TTC549 (cell line): ENCODE measurements around the gene MECP2.

ENCODE experiments used
- FAIRE-seq: peaks from 2 replicates; lab custom pipeline; 2012; peaks lifted over from hg19 to GRCh38; lab: Jason Lieb, UNC

The MECP2 gene

DNA sequence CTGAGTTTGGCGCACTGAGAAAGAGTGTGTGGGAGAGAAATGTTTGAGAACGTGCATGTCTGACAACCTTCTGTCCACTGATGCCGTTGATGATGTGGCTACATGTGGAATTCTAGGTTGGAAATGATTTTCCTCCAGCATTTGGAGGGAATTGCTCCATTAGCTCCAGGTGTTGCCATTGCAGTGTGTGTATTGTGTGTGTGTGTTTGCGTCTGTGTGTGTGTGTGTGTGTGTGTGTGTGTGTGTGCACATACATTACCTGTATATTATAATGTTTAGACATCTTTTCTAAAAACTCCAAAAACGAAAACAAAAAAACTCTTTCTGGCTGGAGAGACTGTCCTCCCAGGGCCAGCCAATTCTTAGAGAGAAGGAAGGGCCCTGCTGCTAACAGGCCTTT lies 18.2 kb upstream of the MECP2 start:
- FAIRE-seq = no peak

- FAIRE-seq = no peak
These were observed 17.6 kb upstream of the MECP2 start for GRCh38 chrX:154115071-154115470.

DNA sequence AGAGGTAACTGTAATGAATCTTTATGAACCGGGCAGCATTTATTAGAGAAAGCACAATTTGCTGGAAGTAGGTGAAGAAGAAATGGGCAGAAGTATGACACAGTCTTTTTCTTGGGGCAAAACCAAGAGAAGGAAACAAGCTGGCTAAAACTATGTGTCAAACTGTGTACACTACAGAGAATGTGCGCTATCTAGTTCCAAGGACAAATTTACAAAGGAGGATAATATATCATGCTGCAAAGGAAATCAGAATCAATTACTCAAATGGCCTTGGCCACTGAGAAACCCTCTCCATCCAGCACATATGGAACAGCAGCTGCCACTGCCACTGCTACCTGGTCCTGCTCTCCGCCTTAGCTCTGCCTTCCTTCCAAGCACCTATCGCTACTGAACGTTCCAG lies 17.1 kb upstream of the MECP2 start:
- no peak for FAIRE-seq

DNA sequence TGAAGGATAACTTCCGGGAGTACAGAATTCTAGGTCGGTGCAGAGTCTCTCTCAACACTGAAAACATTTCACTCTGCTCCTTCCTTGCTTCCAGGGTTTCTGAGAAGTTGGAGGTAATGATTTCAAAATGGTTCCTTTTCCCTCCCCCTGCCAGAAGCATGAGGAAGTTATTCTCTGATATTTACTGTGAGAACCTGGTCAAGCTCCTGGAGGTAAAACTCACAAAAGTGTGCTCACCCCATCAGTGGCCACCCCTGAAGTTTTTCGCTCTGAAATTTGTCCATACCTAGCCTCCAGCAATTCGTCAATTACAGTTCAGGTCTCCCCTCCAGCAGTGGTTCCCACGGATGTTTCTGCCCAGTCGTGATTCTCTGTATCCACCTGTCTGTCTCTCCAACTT lies 16.2 kb upstream of the MECP2 start:
- FAIRE-seq = no peak

DNA sequence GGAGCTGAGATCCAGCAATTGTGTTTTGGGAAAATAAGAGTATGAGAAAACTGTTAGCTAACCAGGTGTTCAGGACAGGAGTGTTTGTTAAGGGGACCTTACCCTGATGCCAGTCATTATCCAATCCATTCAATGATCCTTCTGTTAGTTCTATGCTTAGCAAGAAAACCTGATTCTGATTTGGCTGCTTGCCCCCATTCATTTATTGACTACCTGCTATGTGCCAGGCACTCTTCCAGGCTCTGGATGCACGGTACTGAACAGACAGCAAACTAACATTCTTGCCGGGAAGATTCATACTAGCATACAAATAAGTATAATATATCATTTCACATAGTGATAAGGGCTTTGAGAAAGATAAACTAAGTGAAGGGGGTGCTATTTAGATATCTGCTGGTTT lies 1.0 kb upstream of the MECP2 start:
- FAIRE-seq = no peak

DNA sequence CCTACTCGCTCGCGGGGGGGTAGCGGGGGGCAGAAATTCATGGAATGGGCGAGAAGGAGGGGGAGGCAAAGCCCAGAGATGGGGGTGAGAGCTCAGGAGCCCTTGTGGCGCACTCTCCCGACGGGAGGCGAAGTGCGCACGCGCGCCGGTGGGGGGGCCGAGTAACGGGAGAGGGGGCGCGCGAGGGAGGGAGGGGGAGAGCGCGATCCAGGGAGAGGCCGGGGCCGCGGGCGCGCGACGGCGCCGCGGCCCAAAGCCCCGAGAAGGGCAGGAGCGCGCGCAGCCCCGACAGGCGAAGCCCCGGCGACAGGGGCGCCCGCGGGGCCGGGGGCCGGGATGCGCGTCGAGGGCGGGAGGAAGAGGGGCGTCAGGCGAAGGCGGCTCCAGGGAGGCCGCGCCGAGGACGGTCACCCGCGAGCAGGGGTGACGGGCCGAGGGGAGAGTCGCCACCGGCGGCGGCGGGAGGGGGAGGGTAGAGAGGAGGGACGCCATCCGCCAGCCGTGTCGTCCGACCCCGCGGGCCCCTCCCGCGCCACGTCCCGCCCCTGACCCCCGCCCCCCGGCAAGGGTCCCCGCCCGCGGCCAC lies 421 bp downstream of the MECP2 start:
- FAIRE-seq = no peak

GRCh38 chrX:154096140-154097002 lies 1.1 kb downstream of the MECP2 start:
- FAIRE-seq = no peak

DNA sequence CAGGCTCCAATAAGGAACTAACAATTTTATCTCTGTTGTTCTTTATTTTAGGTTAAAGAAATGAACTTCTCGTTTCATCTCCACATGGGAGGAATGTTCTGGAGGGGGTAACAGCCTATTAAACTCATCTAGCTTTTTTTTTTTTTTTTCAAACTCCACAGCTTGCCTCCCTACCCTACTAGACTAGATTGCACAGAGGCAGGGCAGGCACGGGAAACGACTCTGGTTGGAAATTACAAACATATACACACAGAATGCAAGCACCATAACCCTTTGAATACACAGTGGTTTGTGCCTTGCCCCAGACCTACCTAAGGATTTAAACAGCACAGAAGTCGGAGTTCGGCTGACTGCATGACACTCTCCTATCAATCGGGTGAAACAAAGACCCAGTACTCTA lies 2.7 kb downstream of the MECP2 start:
- FAIRE-seq = no peak

GRCh38 chrX:154093965-154094364 lies 3.6 kb downstream of the MECP2 start:
- no peak for FAIRE-seq

GRCh38 chrX:154092371-154092770 lies 5.1 kb downstream of the MECP2 start:
- FAIRE-seq = no peak

- no peak for FAIRE-seq
These were observed 5.8 kb downstream of the MECP2 start for GRCh38 chrX:154091678-154092077.

DNA sequence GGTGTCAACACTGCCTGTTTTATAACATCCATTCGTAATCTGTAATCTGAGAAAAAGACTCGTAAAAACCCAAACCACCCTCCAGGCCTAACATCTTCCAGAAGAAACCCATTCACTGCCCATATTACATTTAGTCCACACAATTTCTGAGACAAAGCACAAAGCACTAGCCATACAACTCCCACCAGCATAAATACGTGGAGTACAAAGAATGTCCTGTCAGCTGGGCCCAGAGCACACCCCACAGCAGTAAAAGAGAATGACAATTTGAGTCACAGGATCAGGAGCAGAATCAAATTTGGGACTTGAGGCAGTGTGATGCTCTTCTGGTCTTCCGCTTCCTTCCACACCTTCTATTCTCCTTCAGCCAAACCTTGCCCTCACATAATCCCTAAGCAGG lies 6.8 kb downstream of the MECP2 start:
- no peak for FAIRE-seq

- FAIRE-seq = no peak
These were observed 12.8 kb downstream of the MECP2 start for GRCh38 chrX:154084449-154085300.

DNA sequence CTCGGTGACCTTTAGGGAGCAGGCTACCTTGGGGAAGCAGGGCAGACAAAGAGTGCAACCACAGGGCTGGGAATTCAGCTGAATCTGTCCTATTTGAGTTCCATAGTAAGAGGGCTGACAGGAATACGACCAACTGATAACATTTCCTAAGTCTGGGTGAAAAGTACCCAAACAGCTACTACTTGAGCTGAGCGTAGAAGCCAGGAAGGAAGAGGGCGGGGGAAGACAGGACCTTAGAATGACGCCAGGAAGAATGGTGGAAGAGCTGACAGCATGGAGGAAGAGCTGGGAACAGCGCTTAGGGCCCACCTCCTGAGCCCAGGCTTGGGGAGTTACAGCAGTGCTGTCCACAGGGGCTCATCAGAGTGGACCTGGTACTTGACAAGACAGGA lies 14.4 kb downstream of the MECP2 start:
- FAIRE-seq = no peak

DNA sequence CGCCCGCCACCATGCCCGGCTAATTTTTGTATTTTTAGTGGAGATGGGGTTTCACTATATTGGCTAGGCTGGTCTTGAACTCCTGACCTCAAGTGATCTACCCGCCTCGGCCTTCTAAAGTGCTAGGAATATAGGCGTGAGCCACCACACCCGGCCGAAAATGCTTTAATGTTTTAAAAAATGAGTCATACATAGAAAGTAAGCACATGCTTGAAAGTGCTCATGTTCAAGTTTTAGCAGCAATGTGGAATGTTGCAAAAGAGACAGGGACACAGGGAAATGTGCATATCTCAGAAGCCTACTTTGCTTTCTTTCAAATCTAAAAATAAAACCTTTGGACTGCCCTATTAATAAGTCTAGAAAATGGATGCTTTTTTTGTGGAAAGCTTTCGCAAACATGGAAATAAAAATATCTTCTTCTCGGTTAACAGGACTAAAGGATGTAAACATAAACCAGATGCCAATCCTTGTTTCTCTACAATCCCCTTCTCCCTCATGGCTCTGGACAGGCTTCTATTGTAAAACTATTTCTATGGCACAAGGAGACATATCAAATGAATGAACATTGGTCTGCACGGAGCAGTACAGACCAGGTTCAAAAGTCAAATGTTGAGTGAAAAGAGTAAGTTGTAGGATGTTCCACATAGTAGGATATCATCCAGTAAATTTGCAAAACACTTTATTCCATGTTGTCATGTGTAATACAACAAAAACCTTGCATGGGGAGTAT lies 15.0 kb downstream of the MECP2 start:
- FAIRE-seq = no peak

DNA sequence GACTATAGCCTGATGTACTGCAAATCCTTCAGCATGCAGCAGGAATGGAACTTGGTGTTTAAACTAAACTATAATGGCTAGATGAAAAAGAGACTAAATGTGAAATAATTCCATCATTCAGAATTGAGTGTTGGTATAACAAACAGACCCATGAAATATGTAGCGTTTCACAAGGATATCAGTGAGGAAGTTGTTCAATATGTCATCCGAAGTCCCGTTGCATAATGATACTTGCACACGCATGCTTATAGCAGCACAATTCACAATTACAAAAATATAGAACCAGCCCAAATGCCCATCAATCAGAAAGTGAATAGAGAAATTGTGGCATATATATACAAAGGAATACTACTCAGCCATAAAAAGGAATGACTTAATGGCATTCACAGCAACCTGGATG lies 20.4 kb downstream of the MECP2 start:
- FAIRE-seq = no peak

- no peak for FAIRE-seq
These were observed 23.3 kb downstream of the MECP2 start for GRCh38 chrX:154074199-154074598.

DNA sequence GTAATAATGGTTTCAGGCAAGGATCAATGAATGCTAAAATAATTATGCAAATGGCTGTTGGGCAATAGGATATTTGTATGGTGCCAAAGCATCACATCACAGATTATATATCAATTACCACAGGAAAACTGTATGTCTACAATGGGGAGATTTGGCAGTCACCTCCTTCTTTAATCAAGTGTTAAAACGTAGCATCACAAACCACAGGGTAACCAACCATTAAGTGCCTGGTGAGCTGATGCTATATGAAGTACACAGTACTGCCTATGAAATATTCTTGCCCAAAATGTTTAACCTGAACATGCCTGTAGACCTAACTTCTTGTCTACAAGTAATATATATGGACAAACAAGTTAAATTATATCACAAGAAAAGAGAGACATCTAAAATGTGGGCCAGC lies 25.3 kb downstream of the MECP2 start:
- FAIRE-seq = no peak

- FAIRE-seq = no peak
These were observed 29.0 kb downstream of the MECP2 start for GRCh38 chrX:154068560-154068959.

GRCh38 chrX:154064637-154065435 lies 32.7 kb downstream of the MECP2 start:
- no peak for FAIRE-seq

DNA sequence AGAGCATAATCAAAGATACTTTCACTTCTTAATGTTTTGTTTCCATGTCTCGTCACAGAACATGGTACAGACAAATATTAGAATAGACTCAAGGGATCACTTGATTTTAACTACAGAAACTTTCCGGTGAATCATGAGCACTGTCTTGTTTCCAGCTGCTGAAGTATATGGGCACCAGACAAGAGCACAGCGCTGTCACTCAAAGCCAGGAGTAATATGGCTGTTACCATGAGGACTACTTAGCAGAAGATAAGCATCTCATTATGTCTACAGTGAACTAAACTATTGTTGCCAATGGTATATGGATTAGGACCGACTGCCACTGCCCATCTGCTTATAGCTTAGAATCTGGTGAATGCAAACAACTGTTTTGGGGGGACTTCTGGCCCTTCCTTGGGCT lies 34.3 kb downstream of the MECP2 start:
- FAIRE-seq = no peak

GRCh38 chrX:154061801-154062200 lies 35.7 kb downstream of the MECP2 start:
- FAIRE-seq = no peak
